ENCODE data around the gene TCERG1L.
"Not testable (repeated sequence)": the region's sequence is repeated elsewhere in the genome, so short reads cannot be mapped to it uniquely, and the experiment has no call there.

The TCERG1L gene

GRCh38 chr10:131145756-131146155, 165.8 kb downstream of the TCERG1L start:
- no peak for DNase-seq (ENCODE audit: low read depth in 2 of 2)

GRCh38 chr10:131144711-131145375, 166.7 kb downstream of the TCERG1L start:
- DNase-seq (ENCODE audit: low read depth in 2 of 2): no peak

- no peak for DNase-seq (ENCODE audit: low read depth in 2 of 2)
These were observed 167.3 kb downstream of the TCERG1L start for GRCh38 chr10:131144196-131144595.

- no peak for DNase-seq (ENCODE audit: low read depth in 2 of 2)
These were observed 167.9 kb downstream of the TCERG1L start for GRCh38 chr10:131143425-131144165.

GRCh38 chr10:131142517-131143380, 168.8 kb downstream of the TCERG1L start:
- DNase-seq (ENCODE audit: low read depth in 2 of 2): no peak

GRCh38 chr10:131141645-131142516, 169.6 kb downstream of the TCERG1L start:
- DNase-seq (ENCODE audit: low read depth in 2 of 2): no peak

GRCh38 chr10:131141207-131141606, 170.3 kb downstream of the TCERG1L start:
- no peak for DNase-seq (ENCODE audit: low read depth in 2 of 2)

- DNase-seq (ENCODE audit: low read depth in 2 of 2): no peak
These were observed 170.9 kb downstream of the TCERG1L start for GRCh38 chr10:131140606-131141005.

- no peak for DNase-seq (ENCODE audit: low read depth in 2 of 2)
These were observed 174.3 kb downstream of the TCERG1L start for GRCh38 chr10:131137223-131137622.

- not testable (repeated sequence) for DNase-seq (ENCODE audit: low read depth in 2 of 2)
These were observed 175.2 kb downstream of the TCERG1L start for GRCh38 chr10:131136336-131136735.

- DNase-seq (ENCODE audit: low read depth in 2 of 2): no peak
These were observed 175.8 kb downstream of the TCERG1L start for GRCh38 chr10:131135716-131136115.

GRCh38 chr10:131134651-131135050, 176.9 kb downstream of the TCERG1L start:
- no peak for DNase-seq (ENCODE audit: low read depth in 2 of 2)

- DNase-seq (ENCODE audit: low read depth in 2 of 2): no peak
These were observed 177.4 kb downstream of the TCERG1L start for GRCh38 chr10:131134001-131134576.

GRCh38 chr10:131132681-131133080, 178.8 kb downstream of the TCERG1L start:
- no peak for DNase-seq (ENCODE audit: low read depth in 2 of 2)

- no peak for DNase-seq (ENCODE audit: low read depth in 2 of 2)
These were observed 179.6 kb downstream of the TCERG1L start for GRCh38 chr10:131131726-131132591.

GRCh38 chr10:131130025-131130424, 181.5 kb downstream of the TCERG1L start:
- no peak for DNase-seq (ENCODE audit: low read depth in 2 of 2)

- no peak for DNase-seq (ENCODE audit: low read depth in 2 of 2)
These were observed 182.0 kb downstream of the TCERG1L start for GRCh38 chr10:131129544-131129943.

GRCh38 chr10:131128731-131129130, 182.8 kb downstream of the TCERG1L start:
- DNase-seq (ENCODE audit: low read depth in 2 of 2): no peak

- no peak for DNase-seq (ENCODE audit: low read depth in 2 of 2)
These were observed 183.9 kb downstream of the TCERG1L start for GRCh38 chr10:131127610-131128009.

- no peak for DNase-seq (ENCODE audit: low read depth in 2 of 2)
These were observed 184.4 kb downstream of the TCERG1L start for GRCh38 chr10:131127138-131127589.
